Measurements from ENCODE around the gene ZNF574.

DNA sequence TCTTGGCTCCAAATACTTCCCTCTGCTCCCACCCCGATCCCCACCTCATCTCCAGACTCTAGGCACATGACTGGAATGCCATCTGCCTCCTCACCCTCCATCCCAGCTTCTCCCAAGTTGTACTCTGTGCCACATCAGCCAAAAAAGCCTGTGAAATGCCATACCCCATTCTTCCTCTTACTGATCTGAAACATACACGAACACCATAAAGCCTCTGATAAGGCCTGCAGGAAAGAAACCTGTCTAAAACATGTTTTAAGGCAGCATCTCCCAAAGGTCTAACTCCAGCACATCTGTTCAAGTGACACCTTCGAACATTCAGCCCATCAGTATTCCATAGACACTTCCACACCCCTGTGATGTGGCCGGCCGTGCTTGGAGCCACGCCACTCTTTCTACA lies 11.5 kb upstream of the ZNF574 start:
- TF ChIP-seq, protein P1, sequence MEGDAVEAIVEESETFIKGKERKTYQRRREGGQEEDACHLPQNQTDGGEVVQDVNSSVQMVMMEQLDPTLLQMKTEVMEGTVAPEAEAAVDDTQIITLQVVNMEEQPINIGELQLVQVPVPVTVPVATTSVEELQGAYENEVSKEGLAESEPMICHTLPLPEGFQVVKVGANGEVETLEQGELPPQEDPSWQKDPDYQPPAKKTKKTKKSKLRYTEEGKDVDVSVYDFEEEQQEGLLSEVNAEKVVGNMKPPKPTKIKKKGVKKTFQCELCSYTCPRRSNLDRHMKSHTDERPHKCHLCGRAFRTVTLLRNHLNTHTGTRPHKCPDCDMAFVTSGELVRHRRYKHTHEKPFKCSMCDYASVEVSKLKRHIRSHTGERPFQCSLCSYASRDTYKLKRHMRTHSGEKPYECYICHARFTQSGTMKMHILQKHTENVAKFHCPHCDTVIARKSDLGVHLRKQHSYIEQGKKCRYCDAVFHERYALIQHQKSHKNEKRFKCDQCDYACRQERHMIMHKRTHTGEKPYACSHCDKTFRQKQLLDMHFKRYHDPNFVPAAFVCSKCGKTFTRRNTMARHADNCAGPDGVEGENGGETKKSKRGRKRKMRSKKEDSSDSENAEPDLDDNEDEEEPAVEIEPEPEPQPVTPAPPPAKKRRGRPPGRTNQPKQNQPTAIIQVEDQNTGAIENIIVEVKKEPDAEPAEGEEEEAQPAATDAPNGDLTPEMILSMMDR (IDR thresholded peaks at IDR 0.05) = no peak
- TF ChIP-seq TCF7L2 (IDR thresholded peaks at IDR 0.05; ENCODE audit: low read depth, low read length) (no peak), SIN3A (IDR thresholded peaks at IDR 0.05; ENCODE audit: borderline replicate concordance, insufficient read depth, low read depth, low read length) (no peak), POLR2AphosphoS5 (IDR thresholded peaks at IDR 0.05; ENCODE audit: low read depth, low read length) (no peak)
- TF ChIP-seq, protein P2, sequence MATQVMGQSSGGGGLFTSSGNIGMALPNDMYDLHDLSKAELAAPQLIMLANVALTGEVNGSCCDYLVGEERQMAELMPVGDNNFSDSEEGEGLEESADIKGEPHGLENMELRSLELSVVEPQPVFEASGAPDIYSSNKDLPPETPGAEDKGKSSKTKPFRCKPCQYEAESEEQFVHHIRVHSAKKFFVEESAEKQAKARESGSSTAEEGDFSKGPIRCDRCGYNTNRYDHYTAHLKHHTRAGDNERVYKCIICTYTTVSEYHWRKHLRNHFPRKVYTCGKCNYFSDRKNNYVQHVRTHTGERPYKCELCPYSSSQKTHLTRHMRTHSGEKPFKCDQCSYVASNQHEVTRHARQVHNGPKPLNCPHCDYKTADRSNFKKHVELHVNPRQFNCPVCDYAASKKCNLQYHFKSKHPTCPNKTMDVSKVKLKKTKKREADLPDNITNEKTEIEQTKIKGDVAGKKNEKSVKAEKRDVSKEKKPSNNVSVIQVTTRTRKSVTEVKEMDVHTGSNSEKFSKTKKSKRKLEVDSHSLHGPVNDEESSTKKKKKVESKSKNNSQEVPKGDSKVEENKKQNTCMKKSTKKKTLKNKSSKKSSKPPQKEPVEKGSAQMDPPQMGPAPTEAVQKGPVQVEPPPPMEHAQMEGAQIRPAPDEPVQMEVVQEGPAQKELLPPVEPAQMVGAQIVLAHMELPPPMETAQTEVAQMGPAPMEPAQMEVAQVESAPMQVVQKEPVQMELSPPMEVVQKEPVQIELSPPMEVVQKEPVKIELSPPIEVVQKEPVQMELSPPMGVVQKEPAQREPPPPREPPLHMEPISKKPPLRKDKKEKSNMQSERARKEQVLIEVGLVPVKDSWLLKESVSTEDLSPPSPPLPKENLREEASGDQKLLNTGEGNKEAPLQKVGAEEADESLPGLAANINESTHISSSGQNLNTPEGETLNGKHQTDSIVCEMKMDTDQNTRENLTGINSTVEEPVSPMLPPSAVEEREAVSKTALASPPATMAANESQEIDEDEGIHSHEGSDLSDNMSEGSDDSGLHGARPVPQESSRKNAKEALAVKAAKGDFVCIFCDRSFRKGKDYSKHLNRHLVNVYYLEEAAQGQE (IDR thresholded peaks at IDR 0.05; ENCODE audit: insufficient read depth in 1 of 2, low read depth in 2 of 2, low read length in 1 of 2) = no peak
